GM18505 (cell line): ENCODE data around the gene CYFIP2.
A peak's percentile ranks its signal among the peaks of the same experiment; 100 is the strongest.

Source experiments
- ATAC-seq: cut with Tn5 transposase; IDR thresholded peaks from one replicate; pipeline ENCODE4 v1.9.1; 2021; ENCODE audit not compliant: unreplicated experiment
- POLR2A ChIP-seq: IDR thresholded peaks from 4 replicates; pipeline ENCODE4 v1.6.1; 2011; ENCODE audit warnings: borderline replicate concordance; ENCODE audit not compliant: insufficient read depth, insufficient read length; ENCODE audit errors: extremely low read depth

CYFIP2 gene

DNA sequence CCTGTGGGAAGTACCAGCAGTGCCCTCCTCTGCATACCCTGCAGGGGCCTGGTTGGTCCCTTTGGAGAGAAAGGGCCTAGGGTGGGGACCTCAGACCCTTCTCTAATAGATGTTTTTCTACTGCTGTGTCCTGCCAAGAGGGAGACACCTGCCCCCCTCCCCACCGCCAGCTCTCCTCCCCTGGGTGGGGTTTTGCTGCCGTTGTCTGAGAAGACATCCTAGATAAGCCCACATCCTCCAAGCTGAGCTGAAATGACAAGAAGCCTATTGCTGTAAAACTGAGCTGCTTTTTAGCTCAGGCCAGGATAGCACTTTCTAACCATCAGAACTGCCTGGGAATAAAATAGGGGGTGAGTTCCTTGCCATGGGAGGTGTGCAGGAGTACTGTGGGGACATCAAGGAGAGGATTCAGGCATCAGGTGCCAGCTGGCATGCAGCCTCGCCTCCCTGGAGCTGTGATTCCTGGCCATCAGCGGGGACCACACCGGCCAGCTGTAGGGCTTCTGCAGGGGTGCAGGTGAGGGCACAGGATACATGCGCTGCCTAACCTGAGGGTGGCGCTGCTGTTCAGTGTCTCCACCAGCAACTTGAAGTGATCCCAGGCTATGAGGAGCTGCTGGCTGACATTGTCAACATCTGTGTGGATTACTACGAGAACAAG lies 37.9 kb downstream of the CYFIP2 start:
- TF ChIP-seq POLR2A: no peak
- no peak for ATAC-seq

DNA sequence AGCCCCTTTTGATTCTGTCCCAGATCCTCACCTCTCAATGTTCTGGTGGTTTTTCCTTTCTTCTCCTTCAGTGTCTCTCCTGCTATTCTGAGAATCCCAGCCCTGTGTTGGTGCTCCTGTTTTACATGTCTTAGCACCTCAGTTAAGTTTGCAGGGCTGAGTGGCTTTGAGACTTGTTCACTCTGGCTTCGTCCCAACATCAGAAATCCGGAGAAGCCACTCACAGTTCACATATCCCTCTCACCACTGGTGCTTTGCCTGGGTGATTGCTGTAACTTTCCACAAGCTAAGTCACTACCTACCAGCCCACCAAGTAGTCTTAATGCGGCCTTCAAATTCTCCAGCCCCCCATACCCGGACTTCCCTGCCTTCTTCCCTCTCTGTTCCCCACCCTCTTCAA lies 40.2 kb downstream of the CYFIP2 start:
- no peak for ATAC-seq
- no peak for TF ChIP-seq POLR2A

DNA sequence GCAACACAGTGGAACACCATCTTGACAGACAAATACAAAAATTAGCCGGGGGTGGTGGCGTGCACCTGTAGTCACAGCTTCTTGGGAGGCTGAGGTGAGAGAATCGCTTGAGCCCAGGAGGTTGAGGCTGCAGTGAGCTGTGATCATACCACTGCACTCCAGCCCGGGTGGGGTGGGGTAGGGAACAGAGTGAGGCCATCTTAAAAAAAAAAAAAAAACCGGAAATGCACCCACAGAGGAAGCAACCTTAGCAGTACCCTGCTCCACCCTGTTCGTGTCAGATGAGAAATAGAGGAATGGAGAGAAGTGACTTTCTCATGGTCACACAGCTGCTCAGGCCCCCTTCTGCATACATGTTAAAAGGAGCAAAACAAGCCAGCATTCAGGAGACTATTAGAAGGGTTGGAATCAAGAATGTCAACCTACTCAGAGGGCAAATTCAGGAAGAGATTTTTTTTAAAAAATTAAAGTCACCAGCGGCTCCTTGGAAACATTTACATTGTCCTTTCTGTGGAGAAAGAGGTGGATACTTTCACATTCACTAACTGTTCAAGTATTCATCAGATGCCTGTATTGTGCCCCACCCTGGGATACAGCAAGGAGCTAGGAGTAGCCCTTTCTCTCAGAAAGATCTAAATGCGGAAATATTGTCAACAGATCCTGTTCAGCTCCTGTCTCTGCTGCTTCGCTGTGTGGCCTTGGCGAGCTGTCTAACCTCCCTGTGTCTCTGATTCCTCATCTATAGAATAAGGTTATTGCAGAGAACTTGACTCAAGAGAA lies 41.0 kb downstream of the CYFIP2 start:
- no peak for TF ChIP-seq POLR2A
- ATAC-seq: no peak

DNA sequence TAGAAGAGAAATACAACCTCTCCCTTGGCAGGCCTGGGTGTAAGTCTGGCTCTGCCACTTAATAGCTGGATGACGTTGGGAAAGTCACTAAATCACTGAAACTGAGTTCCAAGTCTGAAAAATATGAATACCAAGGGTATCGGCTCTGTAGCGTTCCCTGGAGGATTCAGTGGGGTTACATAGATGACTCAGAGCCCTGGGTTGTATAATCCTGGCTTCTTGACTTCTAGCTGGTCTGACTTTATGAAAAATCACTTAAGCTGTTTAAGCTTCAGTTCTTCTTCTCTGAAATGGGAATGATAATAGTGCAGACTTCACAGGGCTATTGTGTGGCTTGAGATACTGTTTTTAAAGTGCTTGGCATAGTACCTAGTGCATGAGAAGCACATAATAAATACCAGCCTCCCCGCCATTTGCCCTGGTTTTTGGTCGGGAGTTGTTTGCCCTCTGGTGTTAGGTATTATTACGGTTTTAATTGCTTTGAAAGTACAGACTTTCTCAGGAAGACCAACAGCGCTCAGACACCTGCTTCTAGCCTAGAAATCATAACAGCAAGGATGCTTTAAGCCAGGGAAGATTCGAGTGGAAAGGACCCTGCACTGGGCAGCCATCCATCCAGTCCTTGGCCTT lies 43.0 kb downstream of the CYFIP2 start:
- TF ChIP-seq POLR2A: no peak
- peak; percentile 43 for ATAC-seq

DNA sequence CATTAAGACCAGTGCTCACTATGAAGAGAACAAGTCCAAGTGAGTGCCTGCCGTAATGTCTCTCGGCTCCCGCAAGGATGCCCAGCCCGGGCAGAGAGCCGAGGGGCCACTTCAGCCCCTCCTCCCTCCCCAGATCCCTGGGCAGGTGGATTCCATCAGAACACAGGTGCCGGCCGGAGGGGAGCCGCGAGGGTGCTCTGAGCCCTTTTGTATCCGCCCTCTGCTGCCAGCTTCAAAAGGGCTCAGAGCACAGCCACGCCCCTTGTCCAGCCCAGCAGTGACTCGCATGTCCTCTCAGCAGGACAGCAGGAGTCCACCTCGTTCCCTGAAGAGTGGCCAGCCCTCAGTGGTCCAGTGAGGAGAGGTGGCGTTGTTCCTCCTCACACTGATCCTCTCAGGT lies 43.9 kb downstream of the CYFIP2 start:
- no peak for TF ChIP-seq POLR2A
- ATAC-seq: no peak

GRCh38 chr5:157311595-157311994 lies 45.7 kb downstream of the CYFIP2 start:
- no peak for ATAC-seq
- TF ChIP-seq POLR2A: no peak

- ATAC-seq: peak; percentile 87
- no peak for TF ChIP-seq POLR2A
Measured at GRCh38 chr5:157312492-157312891, 46.6 kb downstream of the CYFIP2 start.

- no peak for TF ChIP-seq POLR2A
Measured at GRCh38 chr5:157322581-157322980, 56.7 kb downstream of the CYFIP2 start.

DNA sequence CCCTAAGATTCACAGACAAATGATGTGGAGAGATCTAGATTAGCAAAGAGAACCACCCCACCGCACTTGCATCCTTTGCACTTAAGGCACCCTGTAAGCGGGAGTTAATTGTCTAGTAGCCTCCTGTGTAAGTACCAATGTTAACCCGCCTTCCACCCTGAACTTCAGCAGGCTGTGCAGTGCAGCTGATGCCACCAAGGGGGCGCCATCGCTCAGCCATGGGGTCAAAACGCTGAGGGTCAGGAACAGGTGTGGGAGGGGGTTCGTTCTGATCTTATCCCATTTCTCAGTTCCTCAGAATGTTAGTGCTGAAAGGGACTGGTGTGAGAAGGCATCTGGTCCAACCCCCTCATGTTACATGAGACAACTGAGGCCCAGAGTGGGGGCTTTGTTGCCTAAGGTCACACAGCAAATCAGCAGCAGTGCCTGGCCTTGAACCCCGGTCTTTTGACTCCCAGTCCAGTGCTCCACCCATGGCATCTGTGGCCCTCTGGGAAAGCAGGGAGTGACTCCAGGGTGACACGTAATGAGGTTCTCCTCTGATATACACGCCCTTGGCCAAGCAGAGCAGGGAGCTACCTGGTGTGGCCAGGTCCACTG lies 57.3 kb downstream of the CYFIP2 start:
- no peak for ATAC-seq
- TF ChIP-seq POLR2A: no peak

More at GRCh38 chr5:157322581-157322980, 56.7 kb downstream of the CYFIP2 start:
- no peak for ATAC-seq

DNA sequence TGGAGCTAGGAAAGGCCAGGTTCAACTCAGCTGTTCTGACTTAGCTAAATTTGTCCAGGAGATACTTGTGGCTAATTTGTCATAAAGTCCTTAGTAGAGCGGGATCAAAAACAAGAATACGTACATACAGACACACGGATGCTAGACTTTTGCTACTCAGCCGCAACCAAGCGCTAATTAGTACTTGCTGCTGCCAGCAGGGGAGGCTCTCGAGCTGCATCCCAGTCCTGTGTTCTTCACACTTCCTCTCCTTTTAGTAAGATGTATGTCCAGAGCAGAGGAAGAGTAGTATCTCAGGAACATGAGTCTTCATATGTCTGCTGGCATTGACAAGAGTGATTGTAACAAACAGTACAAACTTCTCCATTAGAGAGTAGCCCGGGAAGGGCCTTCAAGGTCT lies 58.3 kb downstream of the CYFIP2 start:
- no peak for TF ChIP-seq POLR2A
- no peak for ATAC-seq

DNA sequence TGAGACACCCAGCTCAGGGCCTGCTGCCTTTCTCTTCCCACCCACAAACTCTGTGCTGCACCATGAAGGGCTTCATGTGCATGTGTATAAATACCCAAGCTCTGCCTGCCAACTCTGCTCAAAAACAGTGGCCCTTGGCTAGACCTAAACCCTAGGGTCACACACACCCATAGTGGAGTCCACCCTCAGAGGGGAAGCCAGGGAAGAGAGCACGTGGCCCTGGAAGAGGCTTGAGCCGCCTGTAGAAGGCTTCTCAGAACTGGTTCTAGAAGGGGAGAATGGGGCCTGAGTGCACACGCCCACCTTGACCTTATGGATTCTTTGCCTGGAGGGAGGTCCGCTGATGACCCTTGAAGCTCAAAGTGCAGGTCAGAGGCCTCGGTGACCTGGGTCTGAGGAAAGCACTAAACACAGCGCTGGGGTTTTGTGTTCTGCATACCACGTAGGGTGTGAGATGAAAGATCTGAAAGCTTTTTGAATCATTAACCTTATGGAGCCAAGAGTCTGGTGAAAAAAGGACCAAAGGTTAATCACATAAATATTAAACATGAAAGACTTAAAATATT lies 60.6 kb downstream of the CYFIP2 start:
- ATAC-seq: no peak

GRCh38 chr5:157327771-157328170 lies 61.8 kb downstream of the CYFIP2 start:
- no peak for TF ChIP-seq POLR2A
- ATAC-seq: no peak

More for the DNA sequence above, 60.6 kb downstream of the CYFIP2 start:
- TF ChIP-seq POLR2A: no peak

DNA sequence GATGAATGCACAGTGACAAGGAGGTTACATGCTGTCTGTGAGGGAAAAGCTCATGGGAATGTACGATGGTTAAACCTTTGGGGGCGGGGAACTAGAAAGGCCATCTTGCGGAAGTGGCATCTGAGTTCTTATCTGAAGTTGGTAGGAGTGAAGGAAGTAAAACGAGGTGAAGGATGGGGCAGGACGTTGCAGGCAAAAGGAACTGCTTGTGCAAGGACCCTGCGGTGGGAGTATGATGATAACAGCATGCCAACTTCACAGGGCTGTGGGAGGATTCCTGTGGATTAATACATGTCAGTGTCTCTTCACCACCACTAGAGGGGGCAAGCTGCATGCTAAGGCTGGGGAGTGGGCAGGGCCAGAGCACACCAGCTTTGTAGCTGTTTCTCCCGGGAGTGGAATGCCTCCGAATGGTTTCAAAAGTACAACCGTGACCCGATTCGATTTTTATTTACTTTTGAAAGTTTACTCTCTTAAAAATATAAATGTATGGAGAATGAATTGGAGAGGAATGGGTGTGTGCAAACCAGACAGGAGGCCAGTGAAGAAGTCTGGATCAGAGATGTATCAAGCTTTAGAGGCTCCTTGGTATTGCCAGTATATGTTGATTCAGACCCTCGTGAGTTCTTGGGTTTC lies 62.5 kb downstream of the CYFIP2 start:
- peak; percentile 91 for ATAC-seq
- TF ChIP-seq POLR2A: no peak
